ENCODE results near the gene LRRN4CL. TPM values are rescaled to one million over a fixed set of nuclear protein-coding genes. Genes with fewer than 3 reads are reported as not detected.
"Not testable (repeated sequence)": the region's sequence is repeated elsewhere in the genome, so short reads cannot be mapped to it uniquely, and the experiment has no call there.

The LRRN4CL gene
- total RNA-seq, 1 donor from 2014 or later = not detected

DNA sequence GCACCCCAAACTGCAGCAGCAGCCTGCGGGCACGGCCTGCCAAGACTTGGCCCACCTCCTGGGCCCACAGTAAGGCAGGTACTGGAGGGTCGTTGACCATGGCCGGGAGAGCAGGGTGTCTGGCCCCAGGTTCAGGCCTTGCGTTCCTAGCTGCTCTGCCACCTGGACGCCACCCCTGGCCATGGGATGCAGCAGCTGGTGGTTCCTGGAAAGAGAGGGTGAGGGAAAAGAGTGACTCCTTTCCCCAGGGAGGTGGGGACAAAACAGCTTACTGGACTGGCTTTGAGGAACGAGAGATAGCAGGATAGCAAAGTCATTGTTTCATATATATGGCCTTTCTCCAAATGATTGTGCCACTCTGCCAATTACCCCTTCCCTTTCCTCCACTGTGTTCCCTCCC is 16.1 kb upstream of the LRRN4CL start:
- no peak for DNase-seq (ENCODE audit: low read depth)
- TF ChIP-seq, protein P1, sequence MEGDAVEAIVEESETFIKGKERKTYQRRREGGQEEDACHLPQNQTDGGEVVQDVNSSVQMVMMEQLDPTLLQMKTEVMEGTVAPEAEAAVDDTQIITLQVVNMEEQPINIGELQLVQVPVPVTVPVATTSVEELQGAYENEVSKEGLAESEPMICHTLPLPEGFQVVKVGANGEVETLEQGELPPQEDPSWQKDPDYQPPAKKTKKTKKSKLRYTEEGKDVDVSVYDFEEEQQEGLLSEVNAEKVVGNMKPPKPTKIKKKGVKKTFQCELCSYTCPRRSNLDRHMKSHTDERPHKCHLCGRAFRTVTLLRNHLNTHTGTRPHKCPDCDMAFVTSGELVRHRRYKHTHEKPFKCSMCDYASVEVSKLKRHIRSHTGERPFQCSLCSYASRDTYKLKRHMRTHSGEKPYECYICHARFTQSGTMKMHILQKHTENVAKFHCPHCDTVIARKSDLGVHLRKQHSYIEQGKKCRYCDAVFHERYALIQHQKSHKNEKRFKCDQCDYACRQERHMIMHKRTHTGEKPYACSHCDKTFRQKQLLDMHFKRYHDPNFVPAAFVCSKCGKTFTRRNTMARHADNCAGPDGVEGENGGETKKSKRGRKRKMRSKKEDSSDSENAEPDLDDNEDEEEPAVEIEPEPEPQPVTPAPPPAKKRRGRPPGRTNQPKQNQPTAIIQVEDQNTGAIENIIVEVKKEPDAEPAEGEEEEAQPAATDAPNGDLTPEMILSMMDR (conservative IDR thresholded peaks at IDR 0.05; ENCODE audit: low read depth, low read length) = peak; percentile 20
- H3K4me3 ChIP-seq (ENCODE audit: low read depth, low read length) = peak overlapping the region; percentile 77

DNA sequence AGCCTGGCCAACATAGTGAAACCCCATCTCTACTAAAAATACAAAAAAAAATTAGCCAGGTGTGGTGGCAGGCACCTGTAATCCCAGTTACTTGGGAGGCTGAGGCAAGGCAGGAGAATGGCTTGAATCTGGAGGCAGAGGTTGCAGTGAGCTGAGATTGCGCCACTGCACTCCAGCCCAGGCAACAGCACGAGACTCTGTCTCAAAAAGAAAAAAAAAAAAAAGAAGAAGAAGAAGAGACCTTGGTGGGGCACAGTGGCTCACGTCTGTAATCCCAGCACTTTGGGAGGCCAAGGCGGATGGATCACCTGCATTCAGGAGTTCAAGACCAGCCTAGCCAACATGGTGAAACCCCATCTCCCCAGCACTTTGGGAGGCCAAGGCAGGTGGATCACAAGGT is 14.6 kb upstream of the LRRN4CL start:
- H3K4me3 ChIP-seq (ENCODE audit: low read depth, low read length); DNase-seq (ENCODE audit: low read depth): not testable (repeated sequence)

DNA sequence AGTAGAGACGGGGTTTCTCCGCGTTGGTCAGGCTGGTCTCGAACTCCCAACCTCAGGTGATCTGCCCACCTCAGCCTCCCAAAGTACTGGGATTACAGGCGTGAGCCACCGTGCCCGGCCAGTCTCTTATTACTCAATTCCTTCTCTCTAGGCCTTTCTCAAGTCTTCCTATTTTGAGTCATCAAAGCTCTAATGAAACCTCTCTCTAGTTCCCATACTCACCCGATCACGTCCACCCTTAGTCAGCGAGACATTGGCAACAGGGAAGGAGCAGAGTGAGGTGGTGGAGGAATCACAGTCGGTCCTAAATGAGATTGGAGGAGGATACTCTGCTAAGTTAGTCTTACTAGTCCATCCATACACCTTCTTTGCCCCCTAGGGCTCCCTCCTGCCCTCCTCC is 12.9 kb upstream of the LRRN4CL start:
- no peak for DNase-seq (ENCODE audit: low read depth)
- TF ChIP-seq, protein P1 (conservative IDR thresholded peaks at IDR 0.05; ENCODE audit: low read depth, low read length) = no peak
- no peak overlapping the region for H3K4me3 ChIP-seq (ENCODE audit: low read depth, low read length)

DNA sequence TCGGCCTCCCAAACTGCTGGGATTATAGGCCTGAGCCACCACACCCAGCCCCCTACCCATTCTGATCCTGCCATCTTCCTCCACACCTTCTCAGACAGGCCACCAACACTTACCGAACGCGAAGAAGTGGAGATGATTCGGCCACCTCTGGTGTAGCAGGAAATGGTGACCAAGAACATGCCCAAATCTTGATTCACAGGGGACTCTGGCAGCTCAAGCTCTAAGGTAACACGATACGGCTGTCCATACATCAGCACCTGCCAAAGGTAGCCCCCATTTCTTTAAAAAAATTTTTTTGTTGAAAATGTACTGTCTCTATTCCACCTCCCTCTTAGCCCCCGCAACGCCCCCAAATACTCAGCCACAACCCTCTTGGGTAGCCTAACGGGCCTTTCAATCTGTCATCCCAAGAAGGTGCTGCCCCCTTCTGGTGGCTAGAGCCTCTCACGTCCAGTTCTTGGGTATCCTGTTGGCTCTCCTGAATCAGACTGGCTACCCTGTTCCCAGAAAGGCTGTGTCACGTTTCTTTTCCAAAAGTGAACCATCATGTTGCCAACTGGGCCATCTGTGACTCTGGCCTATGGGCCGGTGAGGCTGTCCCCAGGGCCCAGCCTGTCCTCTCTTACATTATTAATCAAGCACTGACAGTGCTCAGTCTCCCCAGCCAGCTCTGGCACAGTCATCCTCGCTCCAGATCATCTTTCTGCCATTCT is 5.3 kb upstream of the LRRN4CL start:
- DNase-seq (ENCODE audit: low read depth) = no peak
- TF ChIP-seq, protein P1 (conservative IDR thresholded peaks at IDR 0.05; ENCODE audit: low read depth, low read length) = peak; percentile 84
- H3K4me3 ChIP-seq (ENCODE audit: low read depth, low read length) = no peak overlapping the region

DNA sequence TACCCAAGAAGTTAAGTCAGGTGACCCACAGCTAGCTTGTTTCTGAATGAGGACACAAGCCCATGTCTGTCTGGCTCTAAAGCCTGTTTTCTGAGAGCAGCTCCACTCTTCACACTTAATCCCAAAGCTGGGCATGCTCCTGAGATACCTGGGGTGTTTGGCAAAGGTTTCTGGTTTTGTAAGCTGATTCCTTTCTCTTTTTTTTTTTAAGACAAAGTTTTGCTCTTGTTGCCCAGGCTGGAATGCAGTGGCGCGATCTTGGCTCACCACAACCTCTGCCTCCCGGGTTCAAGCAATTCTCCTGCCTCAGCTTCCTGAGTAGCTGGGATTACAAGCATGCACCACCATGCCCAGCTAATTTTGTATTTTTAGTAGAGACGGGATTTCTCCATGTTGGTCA is 4.3 kb upstream of the LRRN4CL start:
- not testable (repeated sequence) for DNase-seq (ENCODE audit: low read depth)

DNA sequence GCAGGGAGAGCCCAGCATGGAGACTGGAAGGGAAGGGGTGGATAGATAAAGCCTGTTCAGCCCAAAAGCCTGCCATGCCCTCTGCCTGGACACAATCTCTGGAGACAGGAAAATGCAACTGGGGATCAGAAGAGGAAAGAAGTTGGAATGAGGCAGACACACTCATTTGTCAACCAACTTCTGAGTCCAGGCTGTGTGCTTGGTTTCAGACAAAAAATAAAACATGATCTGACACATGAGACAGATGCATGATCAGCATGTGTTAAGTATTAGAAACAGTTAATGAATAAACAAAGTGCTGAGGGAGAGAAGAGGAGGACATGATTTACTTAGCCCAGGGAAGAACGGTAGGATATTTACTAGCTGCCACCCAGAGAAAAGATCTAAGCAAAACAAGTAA is 839 bp downstream of the LRRN4CL start:
- H3K4me3 ChIP-seq (ENCODE audit: low read depth, low read length) = no peak overlapping the region
- TF ChIP-seq, protein P1 (conservative IDR thresholded peaks at IDR 0.05; ENCODE audit: low read depth, low read length) = no peak
- DNase-seq (ENCODE audit: low read depth) = no peak

More for the DNA sequence above, 4.3 kb upstream of the LRRN4CL start:
- not testable (repeated sequence) for H3K4me3 ChIP-seq (ENCODE audit: low read depth, low read length)

DNA sequence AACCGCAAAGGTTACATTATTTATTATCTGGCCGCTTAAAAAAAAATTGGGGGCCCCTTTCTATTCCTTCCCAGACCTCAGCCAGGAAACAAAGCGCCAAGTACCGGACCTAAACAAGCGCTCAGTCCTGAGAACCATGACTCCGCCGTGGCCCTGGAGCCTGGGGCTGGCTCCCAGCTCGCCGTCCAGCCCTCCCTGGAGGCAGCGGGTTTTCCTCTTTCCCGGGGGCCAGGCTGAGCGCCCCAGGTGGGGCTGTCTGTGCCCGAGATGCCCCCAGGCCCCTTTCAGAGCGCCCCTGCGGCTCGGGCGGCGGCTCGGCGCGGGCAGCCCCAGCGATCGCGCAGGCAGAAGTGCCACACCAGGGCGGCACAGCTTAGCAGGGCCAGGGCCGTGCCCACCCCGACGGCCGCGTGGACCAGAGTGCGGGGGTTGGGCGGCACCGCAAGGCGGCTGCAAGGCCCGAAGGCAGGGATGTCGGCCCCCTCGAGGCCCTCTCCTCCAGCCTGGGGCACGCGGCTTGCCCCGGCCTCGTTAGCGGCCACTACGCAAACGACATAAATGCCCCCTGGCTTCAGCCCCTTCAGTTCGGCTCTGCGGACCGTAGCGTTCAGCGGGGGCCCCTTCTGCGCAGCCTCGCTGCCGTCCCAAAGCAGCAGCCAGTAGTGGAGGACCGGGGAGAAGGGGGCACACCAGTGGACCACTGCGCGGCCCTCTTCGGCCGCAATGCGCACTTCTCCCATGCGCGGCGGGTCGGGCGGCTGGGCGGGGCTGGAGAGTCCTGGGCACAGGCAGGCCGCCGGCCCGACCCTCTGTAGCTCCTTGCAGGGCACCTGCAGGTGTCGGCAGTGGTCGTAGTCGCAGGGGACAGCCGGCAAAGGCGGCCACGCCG is 1.6 kb downstream of the LRRN4CL start:
- TF ChIP-seq, protein P1 (conservative IDR thresholded peaks at IDR 0.05; ENCODE audit: low read depth, low read length) = no peak
- peak overlapping the region; percentile 6 for H3K4me3 ChIP-seq (ENCODE audit: low read depth, low read length)

More for the DNA sequence above, 1.6 kb downstream of the LRRN4CL start:
- no peak for DNase-seq (ENCODE audit: low read depth)

Data from epithelial cell of proximal tubule (primary cell).